Parathyroid adenoma (tissue), 2 donors: Measurements from ENCODE around the gene ITGAL.

Experiments used
- H2AFZ ChIP-seq: fragments of 300-600 bp; sonication (generic); one replicate; pipeline ENCODE4 v1.7.0; 2017; ENCODE audit warnings: antibody characterized with exemption, mild to moderate bottlenecking
- H3K27ac ChIP-seq: fragments of 300-600 bp; sonication (generic); one replicate; pipeline ENCODE4 v1.7.0; 2017
- H3K27me3 ChIP-seq: fragments of 300-600 bp; sonication (generic); one replicate; pipeline ENCODE4 v1.7.0; 2017; ENCODE audit warnings: low read length; ENCODE audit not compliant: control insufficient read depth, insufficient read depth
- H3K36me3 ChIP-seq: fragments of 300-600 bp; sonication (generic); one replicate; pipeline ENCODE4 v1.7.0; 2017; ENCODE audit warnings: low read length; ENCODE audit not compliant: control insufficient read depth, insufficient read depth
- H3K4me1 ChIP-seq: fragments of 300-600 bp; sonication (generic); one replicate; pipeline ENCODE4 v1.7.0; 2017; ENCODE audit warnings: control low read depth
- H3K4me2 ChIP-seq: fragments of 300-600 bp; sonication (generic); one replicate; pipeline ENCODE4 v1.7.0; 2017; ENCODE audit warnings: low read length
- H3K4me3 ChIP-seq: fragments of 300-600 bp; sonication (generic); one replicate; pipeline ENCODE4 v1.7.0; 2017; ENCODE audit warnings: low read depth, low read length
- H3K79me2 ChIP-seq: fragments of 300-600 bp; sonication (generic); one replicate; pipeline ENCODE4 v1.7.0; 2017; ENCODE audit warnings: control low read depth
- H3K9ac ChIP-seq: fragments of 300-600 bp; sonication (generic); one replicate; pipeline ENCODE4 v1.7.0; 2017; ENCODE audit warnings: mild to moderate bottlenecking
- H3K9me3 ChIP-seq: fragments of 300-600 bp; sonication (generic); one replicate; pipeline ENCODE4 v1.7.0; 2017; ENCODE audit warnings: low read length; ENCODE audit not compliant: control insufficient read depth
- CTCF ChIP-seq: fragments of 300-600 bp; sonication (generic); IDR thresholded peaks from one replicate; pipeline ENCODE4 v1.7.0; 2017; ENCODE audit warnings: antibody characterized with exemption, mild to moderate bottlenecking
- donor health status: primary hyperparathyroidism.

The ITGAL gene

GRCh38 chr16:30456302-30456701 is 16.2 kb upstream of the ITGAL start:
- Histone ChIP-seq H2AFZ (no peak overlapping the region), H3K4me1 (no peaks in the 10 kb centered on the region), H3K9me3 (no peaks in the 10 kb centered on the region), H3K36me3 (no peaks in the 10 kb centered on the region), H3K27me3 (no peaks in the 10 kb centered on the region), H3K4me3 (no peak overlapping the region), H3K9ac (no peak overlapping the region), H3K79me2 (no peaks in the 10 kb centered on the region), H3K27ac (no peak overlapping the region), H3K4me2 (no peak overlapping the region)
- no peak for TF ChIP-seq CTCF

- Histone ChIP-seq H3K27ac (no peak overlapping the region), H2AFZ (no peak overlapping the region)
These were observed 15.3 kb upstream of the ITGAL start for GRCh38 chr16:30457256-30457655.

GRCh38 chr16:30457743-30458560 is 14.6 kb upstream of the ITGAL start:
- no peak overlapping the region for H3K4me3 ChIP-seq
- H3K27me3 ChIP-seq: no peaks in the 10 kb centered on the region
- no peaks in the 10 kb centered on the region for H3K79me2 ChIP-seq
- H3K27ac ChIP-seq: no peak overlapping the region
- no peak overlapping the region for H3K9ac ChIP-seq
- H3K4me2 ChIP-seq: no peak overlapping the region
- no peak for TF ChIP-seq CTCF
- no peaks in the 10 kb centered on the region for H3K4me1 ChIP-seq
- H3K9me3 ChIP-seq: no peaks in the 10 kb centered on the region
- H3K36me3 ChIP-seq: no peaks in the 10 kb centered on the region
- H2AFZ ChIP-seq: no peak overlapping the region

More at GRCh38 chr16:30457256-30457655, 15.3 kb upstream of the ITGAL start:
- Histone ChIP-seq H3K4me2 (no peak overlapping the region), H3K27me3 (no peaks in the 10 kb centered on the region), H3K4me1 (no peaks in the 10 kb centered on the region), H3K36me3 (no peaks in the 10 kb centered on the region), H3K9ac (no peak overlapping the region), H3K79me2 (no peaks in the 10 kb centered on the region), H3K9me3 (no peaks in the 10 kb centered on the region), H3K4me3 (no peak overlapping the region)
- no peak for TF ChIP-seq CTCF

- no peak overlapping the region for H2AFZ ChIP-seq
- no peaks in the 10 kb centered on the region for H3K79me2 ChIP-seq
- no peak for TF ChIP-seq CTCF
- no peaks in the 10 kb centered on the region for H3K36me3 ChIP-seq
- no peak overlapping the region for H3K9ac ChIP-seq
- H3K4me2 ChIP-seq: no peak overlapping the region
- no peak overlapping the region for H3K4me3 ChIP-seq
- H3K27ac ChIP-seq: no peak overlapping the region
- H3K9me3 ChIP-seq: no peaks in the 10 kb centered on the region
- H3K4me1 ChIP-seq: no peaks in the 10 kb centered on the region
- no peaks in the 10 kb centered on the region for H3K27me3 ChIP-seq
These were observed 13.8 kb upstream of the ITGAL start for GRCh38 chr16:30458561-30459394.
